OCI-LY3 (cell line): ENCODE data around the gene ETFB.

Experiments used
- EZH2phosphoT487 ChIP-seq: fragments of 200-600 bp; shearing (Covaris generic); IDR thresholded peaks from 2 replicates; pipeline ENCODE4 v1.6.1; 2018; ENCODE audit warnings: antibody characterized with exemption, mixed run types, low read depth
- TF ChIP-seq, protein P1 (sequence below): fragments of 200-600, 300-600 bp; sonication (generic); IDR thresholded peaks from 2 replicates; pipeline ENCODE4 v1.5.1; 2014; ENCODE audit warnings: antibody characterized with exemption, low read length, low read depth

GRCh38 chr19:51415187-51415586 lies 49.0 kb upstream of the ETFB start:
- TF ChIP-seq, protein P1, sequence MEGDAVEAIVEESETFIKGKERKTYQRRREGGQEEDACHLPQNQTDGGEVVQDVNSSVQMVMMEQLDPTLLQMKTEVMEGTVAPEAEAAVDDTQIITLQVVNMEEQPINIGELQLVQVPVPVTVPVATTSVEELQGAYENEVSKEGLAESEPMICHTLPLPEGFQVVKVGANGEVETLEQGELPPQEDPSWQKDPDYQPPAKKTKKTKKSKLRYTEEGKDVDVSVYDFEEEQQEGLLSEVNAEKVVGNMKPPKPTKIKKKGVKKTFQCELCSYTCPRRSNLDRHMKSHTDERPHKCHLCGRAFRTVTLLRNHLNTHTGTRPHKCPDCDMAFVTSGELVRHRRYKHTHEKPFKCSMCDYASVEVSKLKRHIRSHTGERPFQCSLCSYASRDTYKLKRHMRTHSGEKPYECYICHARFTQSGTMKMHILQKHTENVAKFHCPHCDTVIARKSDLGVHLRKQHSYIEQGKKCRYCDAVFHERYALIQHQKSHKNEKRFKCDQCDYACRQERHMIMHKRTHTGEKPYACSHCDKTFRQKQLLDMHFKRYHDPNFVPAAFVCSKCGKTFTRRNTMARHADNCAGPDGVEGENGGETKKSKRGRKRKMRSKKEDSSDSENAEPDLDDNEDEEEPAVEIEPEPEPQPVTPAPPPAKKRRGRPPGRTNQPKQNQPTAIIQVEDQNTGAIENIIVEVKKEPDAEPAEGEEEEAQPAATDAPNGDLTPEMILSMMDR: no peak
- TF ChIP-seq EZH2phosphoT487: no peak
